Upper lobe of left lung (tissue), 4 donors: Measurements from ENCODE around the gene TMEM62.

ENCODE experiments used
- CTCF ChIP-seq, 6 experiments: fragments of 450-650 bp in 4 of 6; fragments of 200-600 bp in 2 of 6; sonication (generic) in 2 of 6; IDR thresholded peaks; one replicate each; pipeline ENCODE4 v1.5.1; 2016 to 2019; ENCODE audit warnings: antibody characterized with exemption in 6 of 6
- POLR2A ChIP-seq, 4 donors: fragments of 450-650 bp; IDR thresholded peaks; one replicate each; pipeline ENCODE4 v1.5.1; 2016 to 2017; ENCODE audit warnings: antibody characterized with exemption in 4 of 4, mild to moderate bottlenecking in 2 of 4

DNA sequence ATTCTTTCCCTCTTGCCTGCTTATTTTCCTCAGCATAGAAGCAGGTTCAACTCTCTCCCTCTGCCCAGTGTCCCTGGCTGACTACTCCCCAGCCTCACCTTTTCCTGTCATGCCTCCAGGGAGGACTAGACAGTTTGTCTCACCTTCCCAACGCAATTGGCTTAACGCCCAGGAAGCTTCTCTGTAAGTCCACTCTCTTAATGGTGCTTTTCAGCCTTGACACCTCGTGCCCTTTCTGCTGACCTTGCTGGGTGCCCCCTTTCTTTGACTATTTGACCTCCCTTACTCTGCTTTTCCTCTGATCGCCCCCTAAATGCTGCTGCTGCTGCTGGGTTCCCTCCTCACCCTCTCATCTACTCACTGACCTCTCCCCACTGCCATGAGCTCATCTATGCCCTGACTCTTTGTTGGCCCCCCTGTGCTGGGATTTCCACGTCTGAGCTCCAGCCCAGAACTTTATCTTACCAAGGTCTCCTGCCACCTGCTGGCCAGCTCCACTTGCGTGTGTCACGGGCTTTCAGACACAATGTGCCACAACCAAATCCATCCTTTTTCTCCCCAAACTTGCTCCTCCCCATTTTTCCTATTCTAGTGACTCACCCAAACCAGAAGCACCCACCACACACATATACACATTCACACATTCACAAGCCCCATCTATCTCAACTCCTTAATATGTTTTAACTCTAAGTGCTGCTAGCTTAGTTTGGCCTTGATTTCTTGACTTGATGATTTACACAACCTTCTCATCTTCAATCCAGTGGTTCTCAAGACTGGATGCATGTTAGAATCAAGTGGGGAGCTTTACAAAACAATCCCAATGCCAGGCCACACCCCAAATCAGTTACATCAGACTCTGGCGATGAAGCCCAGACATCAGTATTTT, 70.9 kb downstream of the TMEM62 start:
- TF ChIP-seq CTCF (IDR thresholded peaks at IDR 0.05) (peak in 4 of 6 experiments; percentile 22 to 47 (median 30)), POLR2A (IDR thresholded peaks at IDR 0.05) (no peak)
